Measurements from ENCODE around the gene POLR3E.

DNA sequence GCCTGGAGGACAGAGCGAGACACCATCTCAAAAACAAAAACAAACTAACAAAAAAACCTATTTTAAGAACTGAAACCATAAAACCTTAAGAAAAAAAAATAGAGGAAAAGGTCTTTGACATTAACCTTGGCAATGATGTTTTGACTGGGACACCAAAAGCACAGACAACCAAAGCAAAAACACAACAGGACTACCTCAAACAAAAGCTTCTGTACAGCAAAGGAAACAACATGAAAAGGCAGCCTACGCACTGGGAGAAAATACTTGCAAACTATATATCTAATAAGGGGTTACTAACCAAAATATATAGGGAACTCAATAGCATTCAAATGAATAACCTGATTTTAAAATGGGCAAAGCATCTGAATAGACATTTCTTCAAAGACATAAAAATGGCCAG lies 44.9 kb downstream of the POLR3E start:
- TF ChIP-seq BACH2 (CRISPR knock-in tag; IDR thresholded peaks at IDR 0.05; ENCODE audit: borderline replicate concordance) (no peak), PATZ1 (CRISPR knock-in tag; IDR thresholded peaks at IDR 0.05; ENCODE audit: borderline replicate concordance) (no peak), RARB (CRISPR knock-in tag; IDR thresholded peaks at IDR 0.05) (no peak), ZNF565 (CRISPR knock-in tag; conservative IDR thresholded peaks at IDR 0.05; ENCODE audit: low read depth) (no peak), TOX (CRISPR knock-in tag; IDR thresholded peaks at IDR 0.05; ENCODE audit: borderline replicate concordance) (no peak), GLIS3 (CRISPR knock-in tag; IDR thresholded peaks at IDR 0.05) (no peak), CREB5 (CRISPR knock-in tag; IDR thresholded peaks at IDR 0.05; ENCODE audit: low read depth) (no peak), SNAI2 (CRISPR knock-in tag; IDR thresholded peaks at IDR 0.05) (no peak), ZC3H10 (CRISPR knock-in tag; IDR thresholded peaks at IDR 0.05) (no peak), ARNTL (CRISPR knock-in tag; IDR thresholded peaks at IDR 0.05; ENCODE audit: borderline replicate concordance, low read depth) (no peak), ZFP30 (CRISPR knock-in tag; IDR thresholded peaks at IDR 0.05) (no peak), ISL1 (CRISPR knock-in tag; IDR thresholded peaks at IDR 0.05) (no peak)
- TF ChIP-seq, protein P1, sequence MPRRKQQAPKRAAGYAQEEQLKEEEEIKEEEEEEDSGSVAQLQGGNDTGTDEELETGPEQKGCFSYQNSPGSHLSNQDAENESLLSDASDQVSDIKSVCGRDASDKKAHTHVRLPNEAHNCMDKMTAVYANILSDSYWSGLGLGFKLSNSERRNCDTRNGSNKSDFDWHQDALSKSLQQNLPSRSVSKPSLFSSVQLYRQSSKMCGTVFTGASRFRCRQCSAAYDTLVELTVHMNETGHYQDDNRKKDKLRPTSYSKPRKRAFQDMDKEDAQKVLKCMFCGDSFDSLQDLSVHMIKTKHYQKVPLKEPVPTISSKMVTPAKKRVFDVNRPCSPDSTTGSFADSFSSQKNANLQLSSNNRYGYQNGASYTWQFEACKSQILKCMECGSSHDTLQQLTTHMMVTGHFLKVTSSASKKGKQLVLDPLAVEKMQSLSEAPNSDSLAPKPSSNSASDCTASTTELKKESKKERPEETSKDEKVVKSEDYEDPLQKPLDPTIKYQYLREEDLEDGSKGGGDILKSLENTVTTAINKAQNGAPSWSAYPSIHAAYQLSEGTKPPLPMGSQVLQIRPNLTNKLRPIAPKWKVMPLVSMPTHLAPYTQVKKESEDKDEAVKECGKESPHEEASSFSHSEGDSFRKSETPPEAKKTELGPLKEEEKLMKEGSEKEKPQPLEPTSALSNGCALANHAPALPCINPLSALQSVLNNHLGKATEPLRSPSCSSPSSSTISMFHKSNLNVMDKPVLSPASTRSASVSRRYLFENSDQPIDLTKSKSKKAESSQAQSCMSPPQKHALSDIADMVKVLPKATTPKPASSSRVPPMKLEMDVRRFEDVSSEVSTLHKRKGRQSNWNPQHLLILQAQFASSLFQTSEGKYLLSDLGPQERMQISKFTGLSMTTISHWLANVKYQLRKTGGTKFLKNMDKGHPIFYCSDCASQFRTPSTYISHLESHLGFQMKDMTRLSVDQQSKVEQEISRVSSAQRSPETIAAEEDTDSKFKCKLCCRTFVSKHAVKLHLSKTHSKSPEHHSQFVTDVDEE (CRISPR knock-in tag; IDR thresholded peaks at IDR 0.05): no peak
